Measurements from ENCODE around the gene ENOX1.

ENOX1 gene

GRCh38 chr13:43293561-43293960 lies 493.2 kb downstream of the ENOX1 start:
- no peaks in the 10 kb centered on the region for H3K36me3 Mint-ChIP-seq
- no peak overlapping the region for H3K27ac Mint-ChIP-seq
- no peak overlapping the region for H3K4me3 Mint-ChIP-seq
- no peaks in the 10 kb centered on the region for H3K9me3 Mint-ChIP-seq
- H3K4me1 Mint-ChIP-seq = no peaks in the 10 kb centered on the region
- H3K27me3 Mint-ChIP-seq = peaks cover 3% of the 10 kb centered on the region

GRCh38 chr13:43293008-43293407 lies 493.8 kb downstream of the ENOX1 start:
- Mint-ChIP-seq H3K4me3 (no peak overlapping the region), H3K4me1 (no peaks in the 10 kb centered on the region), H3K27me3 (peaks cover 3% of the 10 kb centered on the region), H3K9me3 (no peaks in the 10 kb centered on the region), H3K36me3 (no peaks in the 10 kb centered on the region), H3K27ac (no peak overlapping the region)

DNA sequence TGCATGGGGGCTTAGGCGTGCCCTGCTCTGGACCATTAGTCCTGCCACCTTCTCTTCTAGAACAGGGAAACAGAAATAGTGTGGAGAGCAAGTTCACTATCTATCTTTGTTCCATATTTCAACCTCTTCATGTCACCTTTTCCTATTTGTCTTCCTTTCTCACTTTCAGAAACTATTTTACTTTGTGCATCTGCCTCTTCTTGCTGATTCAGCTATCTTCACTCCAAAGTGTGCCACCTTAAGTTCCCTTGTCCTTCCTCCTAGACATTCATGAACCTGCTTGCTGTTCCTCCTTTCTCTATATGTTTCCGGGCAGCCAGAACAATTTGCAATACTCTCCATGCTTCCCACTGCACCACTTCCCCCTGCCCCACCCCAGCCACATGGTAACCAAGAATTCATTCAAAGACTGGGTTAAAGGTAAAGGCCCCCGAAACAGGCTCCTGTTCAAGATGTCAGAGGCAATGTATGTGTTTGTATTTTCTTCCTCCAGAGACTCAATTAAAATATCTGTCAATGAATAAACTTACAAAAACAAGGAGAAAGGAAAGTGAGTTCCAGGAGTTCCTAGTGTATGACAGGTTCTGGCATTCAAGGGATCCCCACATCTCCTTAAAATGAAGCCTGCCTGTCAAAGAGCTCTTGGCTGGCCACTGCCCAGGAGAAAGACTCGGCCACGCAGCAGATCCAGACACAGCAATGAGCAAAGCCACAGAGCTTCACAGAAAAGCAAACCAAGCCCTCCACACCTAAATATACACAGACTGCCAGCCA lies 495.3 kb downstream of the ENOX1 start:
- H3K4me3 Mint-ChIP-seq = no peak overlapping the region
- H3K27ac Mint-ChIP-seq = no peak overlapping the region
- H3K9me3 Mint-ChIP-seq = no peaks in the 10 kb centered on the region

GRCh38 chr13:43289470-43290255 lies 497.1 kb downstream of the ENOX1 start:
- peaks cover 7% of the 10 kb centered on the region for H3K27me3 Mint-ChIP-seq
- no peaks in the 10 kb centered on the region for H3K9me3 Mint-ChIP-seq
- H3K4me1 Mint-ChIP-seq = no peaks in the 10 kb centered on the region
- H3K4me3 Mint-ChIP-seq = no peak overlapping the region
- H3K36me3 Mint-ChIP-seq = no peaks in the 10 kb centered on the region
- no peak overlapping the region for H3K27ac Mint-ChIP-seq

More for the DNA sequence above, 495.3 kb downstream of the ENOX1 start:
- peaks cover 3% of the 10 kb centered on the region for H3K27me3 Mint-ChIP-seq
- no peaks in the 10 kb centered on the region for H3K36me3 Mint-ChIP-seq
- no peaks in the 10 kb centered on the region for H3K4me1 Mint-ChIP-seq

GRCh38 chr13:43286751-43287150 lies 500.0 kb downstream of the ENOX1 start:
- H3K4me3 Mint-ChIP-seq = no peak overlapping the region
- H3K36me3 Mint-ChIP-seq = no peaks in the 10 kb centered on the region
- H3K9me3 Mint-ChIP-seq = no peaks in the 10 kb centered on the region
- no peak overlapping the region for H3K27ac Mint-ChIP-seq
- peaks cover 12% of the 10 kb centered on the region for H3K27me3 Mint-ChIP-seq
- H3K4me1 Mint-ChIP-seq = no peaks in the 10 kb centered on the region

- H3K9me3 Mint-ChIP-seq = no peaks in the 10 kb centered on the region
- H3K4me1 Mint-ChIP-seq = no peaks in the 10 kb centered on the region
- H3K4me3 Mint-ChIP-seq = no peak overlapping the region
- H3K27me3 Mint-ChIP-seq = peaks cover 13% of the 10 kb centered on the region
- no peaks in the 10 kb centered on the region for H3K36me3 Mint-ChIP-seq
- H3K27ac Mint-ChIP-seq = no peak overlapping the region
Measured at GRCh38 chr13:43285933-43286597, 500.7 kb downstream of the ENOX1 start.

DNA sequence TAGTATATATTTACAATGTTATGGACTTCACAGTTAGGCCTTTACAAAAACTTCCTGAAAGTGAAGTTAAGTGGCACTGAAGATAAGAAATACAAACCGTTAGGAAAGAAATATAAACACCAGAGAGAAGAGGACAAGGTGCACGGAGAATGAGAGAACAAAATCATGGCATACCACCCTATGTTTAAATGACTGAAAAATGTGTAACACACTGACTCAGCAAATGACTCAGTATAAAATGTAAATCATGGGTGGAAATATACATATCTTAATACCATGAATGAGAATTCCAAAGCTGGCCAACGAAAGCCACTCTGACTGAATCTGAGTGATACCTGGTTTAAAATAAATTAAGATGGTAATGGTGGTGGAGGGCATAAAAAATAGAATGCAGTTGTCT lies 502.6 kb downstream of the ENOX1 start:
- Mint-ChIP-seq H3K4me1 (no peaks in the 10 kb centered on the region), H3K9me3 (no peaks in the 10 kb centered on the region), H3K27ac (no peak overlapping the region), H3K27me3 (peaks cover 10% of the 10 kb centered on the region), H3K4me3 (no peak overlapping the region), H3K36me3 (no peaks in the 10 kb centered on the region)

DNA sequence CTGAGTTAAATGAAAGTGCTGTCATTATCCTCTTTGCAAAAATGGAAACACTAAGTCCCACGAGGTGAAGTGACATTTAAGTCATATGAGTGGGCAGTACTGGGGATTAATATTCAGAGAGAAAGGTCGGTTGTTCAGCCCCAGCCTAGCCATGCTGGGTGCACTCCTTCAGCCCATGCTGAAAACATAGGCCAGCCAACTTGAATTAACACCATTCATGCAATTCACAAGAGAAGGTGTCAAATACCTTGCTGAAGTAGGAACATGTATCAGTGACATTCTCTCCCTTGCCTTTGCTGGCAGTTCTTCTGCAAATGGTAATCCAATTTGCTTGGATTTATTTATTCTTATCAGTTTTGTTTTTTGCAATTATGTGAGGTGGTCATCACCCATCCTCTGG lies 507.1 kb downstream of the ENOX1 start:
- H3K4me1 Mint-ChIP-seq = no peaks in the 10 kb centered on the region
- H3K4me3 Mint-ChIP-seq = no peak overlapping the region
- no peak overlapping the region for H3K27ac Mint-ChIP-seq
- no peaks in the 10 kb centered on the region for H3K36me3 Mint-ChIP-seq
- peaks cover 6% of the 10 kb centered on the region for H3K27me3 Mint-ChIP-seq
- H3K9me3 Mint-ChIP-seq = no peaks in the 10 kb centered on the region

DNA sequence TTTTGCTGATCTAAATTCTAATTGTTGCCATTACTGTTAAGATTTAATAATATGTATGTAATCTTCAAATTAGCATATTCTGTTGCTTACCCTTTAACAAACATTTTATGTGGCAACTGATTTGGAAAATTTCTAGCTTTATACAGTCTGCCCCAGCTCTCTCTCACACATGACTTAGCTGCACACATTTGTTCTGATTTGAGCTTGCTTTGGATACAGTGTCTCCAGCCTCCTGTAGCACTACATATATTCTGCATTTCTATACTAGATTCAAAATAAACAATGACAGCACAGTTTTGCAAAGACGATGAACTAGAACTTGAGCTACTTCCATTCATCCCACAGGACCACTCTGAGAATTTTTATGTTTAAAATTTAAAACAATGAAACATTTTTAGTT lies 508.6 kb downstream of the ENOX1 start:
- no peak overlapping the region for H3K27ac Mint-ChIP-seq
- no peaks in the 10 kb centered on the region for H3K4me1 Mint-ChIP-seq
- H3K36me3 Mint-ChIP-seq = no peaks in the 10 kb centered on the region
- no peaks in the 10 kb centered on the region for H3K9me3 Mint-ChIP-seq
- peaks cover 4% of the 10 kb centered on the region for H3K27me3 Mint-ChIP-seq
- no peak overlapping the region for H3K4me3 Mint-ChIP-seq

GRCh38 chr13:43277142-43277541 lies 509.6 kb downstream of the ENOX1 start:
- Mint-ChIP-seq H3K36me3 (no peaks in the 10 kb centered on the region), H3K4me1 (no peaks in the 10 kb centered on the region), H3K4me3 (no peak overlapping the region), H3K9me3 (no peaks in the 10 kb centered on the region), H3K27me3 (peaks cover 5% of the 10 kb centered on the region), H3K27ac (no peak overlapping the region)

GRCh38 chr13:43274881-43275280 lies 511.9 kb downstream of the ENOX1 start:
- H3K4me3 Mint-ChIP-seq = no peak overlapping the region
- no peaks in the 10 kb centered on the region for H3K4me1 Mint-ChIP-seq
- H3K36me3 Mint-ChIP-seq = no peaks in the 10 kb centered on the region
- H3K9me3 Mint-ChIP-seq = no peaks in the 10 kb centered on the region
- H3K27me3 Mint-ChIP-seq = peaks cover 2% of the 10 kb centered on the region
- H3K27ac Mint-ChIP-seq = no peak overlapping the region

- Mint-ChIP-seq H3K27ac (no peak overlapping the region), H3K9me3 (no peaks in the 10 kb centered on the region), H3K27me3 (peaks cover 2% of the 10 kb centered on the region), H3K4me1 (no peaks in the 10 kb centered on the region), H3K4me3 (no peak overlapping the region), H3K36me3 (no peaks in the 10 kb centered on the region)
Measured at GRCh38 chr13:43273362-43273761, 513.4 kb downstream of the ENOX1 start.

- peaks cover 2% of the 10 kb centered on the region for H3K27me3 Mint-ChIP-seq
Measured at GRCh38 chr13:43272851-43273250, 513.9 kb downstream of the ENOX1 start.

GRCh38 chr13:43271152-43271551 lies 515.6 kb downstream of the ENOX1 start:
- H3K4me1 Mint-ChIP-seq = no peaks in the 10 kb centered on the region
- H3K9me3 Mint-ChIP-seq = no peaks in the 10 kb centered on the region
- no peak overlapping the region for H3K27ac Mint-ChIP-seq
- H3K27me3 Mint-ChIP-seq = peaks cover 2% of the 10 kb centered on the region
- no peaks in the 10 kb centered on the region for H3K36me3 Mint-ChIP-seq
- no peak overlapping the region for H3K4me3 Mint-ChIP-seq

More at GRCh38 chr13:43272851-43273250, 513.9 kb downstream of the ENOX1 start:
- Mint-ChIP-seq H3K9me3 (no peaks in the 10 kb centered on the region), H3K27ac (no peak overlapping the region), H3K36me3 (no peaks in the 10 kb centered on the region), H3K4me3 (no peak overlapping the region), H3K4me1 (no peaks in the 10 kb centered on the region)

GRCh38 chr13:43270130-43270830 lies 516.5 kb downstream of the ENOX1 start:
- Mint-ChIP-seq H3K27me3 (peaks cover 2% of the 10 kb centered on the region), H3K27ac (no peak overlapping the region), H3K36me3 (no peaks in the 10 kb centered on the region), H3K9me3 (no peaks in the 10 kb centered on the region), H3K4me1 (no peaks in the 10 kb centered on the region), H3K4me3 (no peak overlapping the region)

All from activated naive CD4-positive, alpha-beta T cell treated with anti-CD3 and anti-CD28 coated beads, Interleukin-2, amount 50 U/mL, for 24 hours (primary cell).